D721Med (cell line): Measurements from ENCODE around the gene SFXN5.

Source experiments
- DNase-seq: peaks from one replicate; pipeline ENCODE4 v3.0.0; 2011; ENCODE audit warnings: low spot score; ENCODE audit not compliant: insufficient read length
- FAIRE-seq: peaks from 2 replicates; lab custom pipeline; 2011; peaks lifted over from hg19 to GRCh38; lab: Jason Lieb, UNC
- TF ChIP-seq, protein P1 (sequence below): IDR thresholded peaks from 2 replicates; pipeline ENCODE4 v1.5.1; 2012; ENCODE audit warnings: mild to moderate bottlenecking, control low read depth; ENCODE audit not compliant: insufficient read depth; ENCODE audit errors: missing control alignments

Gene SFXN5

GRCh38 chr2:72971036-72971435, 100.5 kb downstream of the SFXN5 start:
- no peak for DNase-seq
- TF ChIP-seq, protein P1, sequence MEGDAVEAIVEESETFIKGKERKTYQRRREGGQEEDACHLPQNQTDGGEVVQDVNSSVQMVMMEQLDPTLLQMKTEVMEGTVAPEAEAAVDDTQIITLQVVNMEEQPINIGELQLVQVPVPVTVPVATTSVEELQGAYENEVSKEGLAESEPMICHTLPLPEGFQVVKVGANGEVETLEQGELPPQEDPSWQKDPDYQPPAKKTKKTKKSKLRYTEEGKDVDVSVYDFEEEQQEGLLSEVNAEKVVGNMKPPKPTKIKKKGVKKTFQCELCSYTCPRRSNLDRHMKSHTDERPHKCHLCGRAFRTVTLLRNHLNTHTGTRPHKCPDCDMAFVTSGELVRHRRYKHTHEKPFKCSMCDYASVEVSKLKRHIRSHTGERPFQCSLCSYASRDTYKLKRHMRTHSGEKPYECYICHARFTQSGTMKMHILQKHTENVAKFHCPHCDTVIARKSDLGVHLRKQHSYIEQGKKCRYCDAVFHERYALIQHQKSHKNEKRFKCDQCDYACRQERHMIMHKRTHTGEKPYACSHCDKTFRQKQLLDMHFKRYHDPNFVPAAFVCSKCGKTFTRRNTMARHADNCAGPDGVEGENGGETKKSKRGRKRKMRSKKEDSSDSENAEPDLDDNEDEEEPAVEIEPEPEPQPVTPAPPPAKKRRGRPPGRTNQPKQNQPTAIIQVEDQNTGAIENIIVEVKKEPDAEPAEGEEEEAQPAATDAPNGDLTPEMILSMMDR: no peak
- FAIRE-seq: no peak

DNA sequence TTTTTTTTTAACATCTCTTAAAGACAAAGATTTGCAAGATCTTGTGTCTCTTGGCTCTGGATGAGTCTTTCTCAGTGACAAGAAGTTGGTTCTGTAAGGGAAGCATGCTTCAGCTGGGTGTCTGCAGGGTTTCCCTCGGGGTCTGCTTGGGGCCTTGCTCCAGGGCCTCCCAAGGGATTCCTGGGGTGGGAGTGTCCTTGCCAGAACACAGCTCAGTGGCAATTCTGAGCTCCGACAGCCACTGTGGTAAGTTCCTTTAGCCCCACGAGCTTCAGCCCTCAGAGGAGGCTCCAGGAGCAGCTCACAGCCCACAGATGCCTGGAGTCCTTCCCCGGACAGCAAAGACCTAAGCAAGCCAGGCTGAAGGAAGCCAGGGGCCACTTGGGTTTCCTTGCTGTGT, 101.8 kb downstream of the SFXN5 start:
- TF ChIP-seq, protein P1: no peak
- no peak for FAIRE-seq
- DNase-seq: no peak

GRCh38 chr2:72968286-72968685, 103.2 kb downstream of the SFXN5 start:
- FAIRE-seq (no peak), DNase-seq (no peak)
- TF ChIP-seq, protein P1: no peak

GRCh38 chr2:72965770-72966450, 105.6 kb downstream of the SFXN5 start:
- TF ChIP-seq, protein P1: no peak
- no peak for FAIRE-seq
- DNase-seq: no peak

DNA sequence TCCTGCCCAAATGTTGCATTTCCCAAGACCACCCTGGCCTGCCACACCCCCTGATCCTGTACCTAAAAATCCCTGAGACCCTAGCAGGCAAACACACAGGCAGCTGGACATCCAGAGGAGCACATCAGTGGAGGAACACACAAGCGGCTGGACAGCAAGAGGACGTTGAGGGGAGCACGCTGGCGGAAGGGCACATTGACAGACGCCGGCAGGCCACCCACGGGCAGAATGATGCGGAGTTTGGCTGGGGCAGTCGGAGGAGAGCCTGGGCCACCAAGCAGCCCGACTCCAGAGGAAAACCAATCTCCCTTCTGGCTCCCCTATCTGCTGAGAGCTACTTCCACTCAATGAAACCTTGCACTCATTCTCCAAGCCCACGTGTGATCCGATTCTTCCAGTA, 106.5 kb downstream of the SFXN5 start:
- FAIRE-seq (no peak), DNase-seq (no peak)
- TF ChIP-seq, protein P1: no peak

GRCh38 chr2:72964146-72964525, 107.4 kb downstream of the SFXN5 start:
- DNase-seq (no peak), FAIRE-seq (no peak)
- TF ChIP-seq, protein P1: no peak

GRCh38 chr2:72963423-72964145, 107.9 kb downstream of the SFXN5 start:
- no peak for DNase-seq
- TF ChIP-seq, protein P1: no peak
- no peak for FAIRE-seq
